ENCODE measurements around the gene C3orf20. TPM values are rescaled to one million over a fixed set of nuclear protein-coding genes. Genes with fewer than 3 reads are reported as not detected.

C3orf20 gene
- total RNA-seq, 1 experiment from 2014 or later: 0.28 TPM

DNA sequence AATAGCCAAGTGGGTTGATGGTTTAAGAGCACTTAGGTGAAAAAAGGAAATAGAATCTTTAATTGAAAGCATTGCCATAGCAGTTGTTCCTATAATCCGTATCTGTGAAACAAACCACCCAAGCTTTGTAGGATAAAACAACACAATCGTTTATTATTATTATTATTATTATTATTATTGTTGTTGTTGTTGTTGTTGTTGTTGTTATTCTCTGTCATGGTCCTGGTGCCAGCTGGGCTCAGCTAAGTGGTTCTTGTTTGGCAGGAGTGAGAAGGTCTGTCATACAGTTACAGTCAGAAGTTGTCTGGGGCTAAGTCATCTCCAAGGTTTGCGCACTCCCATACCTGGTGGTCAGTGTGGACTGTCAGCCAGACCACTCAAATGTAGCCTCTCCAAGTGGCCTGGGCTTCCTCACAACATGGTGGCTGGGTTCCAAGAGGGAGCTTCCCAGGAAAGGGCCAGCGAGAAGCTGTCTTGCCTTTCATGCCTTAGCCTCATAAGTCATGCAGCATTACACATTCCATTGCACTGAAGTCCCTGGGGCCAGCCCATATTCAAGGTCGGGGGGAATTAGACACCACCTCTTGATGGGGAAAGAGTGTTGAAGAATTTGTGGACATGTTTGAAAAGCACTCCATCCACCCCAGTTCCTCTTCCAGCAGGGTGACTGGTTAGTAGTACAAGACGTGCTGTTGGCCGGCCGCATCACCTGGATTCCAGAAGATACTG, 89.6 kb downstream of the C3orf20 start:
- Mint-ChIP-seq H3K4me1 (ENCODE audit: low read depth, unreplicated experiment) (no peaks in the 10 kb centered on the region), H3K4me3 (ENCODE audit: low read depth, unreplicated experiment) (no peak overlapping the region), H3K27ac (ENCODE audit: unreplicated experiment) (no peak overlapping the region), H3K9me3 (ENCODE audit: low read depth, unreplicated experiment) (no peaks in the 10 kb centered on the region), H3K27me3 (ENCODE audit: unreplicated experiment) (peaks cover 90% of the 10 kb centered on the region), H3K36me3 (ENCODE audit: insufficient read depth, unreplicated experiment) (no peaks in the 10 kb centered on the region)
- intact Hi-C loops (cut with micrococcal nuclease; ENCODE audit: unreplicated experiment): no loop called here
- TF ChIP-seq, protein P1, sequence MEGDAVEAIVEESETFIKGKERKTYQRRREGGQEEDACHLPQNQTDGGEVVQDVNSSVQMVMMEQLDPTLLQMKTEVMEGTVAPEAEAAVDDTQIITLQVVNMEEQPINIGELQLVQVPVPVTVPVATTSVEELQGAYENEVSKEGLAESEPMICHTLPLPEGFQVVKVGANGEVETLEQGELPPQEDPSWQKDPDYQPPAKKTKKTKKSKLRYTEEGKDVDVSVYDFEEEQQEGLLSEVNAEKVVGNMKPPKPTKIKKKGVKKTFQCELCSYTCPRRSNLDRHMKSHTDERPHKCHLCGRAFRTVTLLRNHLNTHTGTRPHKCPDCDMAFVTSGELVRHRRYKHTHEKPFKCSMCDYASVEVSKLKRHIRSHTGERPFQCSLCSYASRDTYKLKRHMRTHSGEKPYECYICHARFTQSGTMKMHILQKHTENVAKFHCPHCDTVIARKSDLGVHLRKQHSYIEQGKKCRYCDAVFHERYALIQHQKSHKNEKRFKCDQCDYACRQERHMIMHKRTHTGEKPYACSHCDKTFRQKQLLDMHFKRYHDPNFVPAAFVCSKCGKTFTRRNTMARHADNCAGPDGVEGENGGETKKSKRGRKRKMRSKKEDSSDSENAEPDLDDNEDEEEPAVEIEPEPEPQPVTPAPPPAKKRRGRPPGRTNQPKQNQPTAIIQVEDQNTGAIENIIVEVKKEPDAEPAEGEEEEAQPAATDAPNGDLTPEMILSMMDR (IDR thresholded peaks at IDR 0.05; ENCODE audit: unreplicated experiment): no peak
- CTCF ChIA-PET: no interaction called here
- no TSS peak for BruUV-seq (replicated peaks)
- no peak for DNase-seq

DNA sequence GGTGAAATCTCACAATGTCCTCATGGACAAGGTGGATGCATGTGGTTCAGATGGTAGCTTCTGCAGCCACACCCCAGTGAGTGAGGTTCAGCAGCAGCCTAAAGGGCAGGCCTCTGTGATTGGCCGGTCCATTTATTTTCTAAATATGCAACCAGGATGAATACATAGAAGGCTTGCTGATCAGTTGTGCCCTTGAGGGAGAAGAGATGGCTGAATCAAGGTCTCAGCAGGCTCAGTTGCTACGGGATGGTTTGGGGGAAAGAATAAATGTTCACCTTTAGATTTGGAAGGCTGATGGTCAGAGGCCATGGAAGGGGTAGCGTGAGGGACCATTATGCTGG, 90.1 kb downstream of the C3orf20 start:
- TF ChIP-seq, protein P1 (IDR thresholded peaks at IDR 0.05; ENCODE audit: unreplicated experiment): no peak
- H3K36me3 Mint-ChIP-seq (ENCODE audit: insufficient read depth, unreplicated experiment): no peaks in the 10 kb centered on the region
- H3K4me1 Mint-ChIP-seq (ENCODE audit: low read depth, unreplicated experiment): no peaks in the 10 kb centered on the region
- CTCF ChIA-PET: no interaction called here
- no peak overlapping the region for H3K27ac Mint-ChIP-seq (ENCODE audit: unreplicated experiment)
- no TSS peak for BruUV-seq (replicated peaks)
- H3K9me3 Mint-ChIP-seq (ENCODE audit: low read depth, unreplicated experiment): no peaks in the 10 kb centered on the region
- H3K27me3 Mint-ChIP-seq (ENCODE audit: unreplicated experiment): peaks cover 90% of the 10 kb centered on the region
- no peak overlapping the region for H3K4me3 Mint-ChIP-seq (ENCODE audit: low read depth, unreplicated experiment)
- no peak for DNase-seq
- intact Hi-C loops (cut with micrococcal nuclease; ENCODE audit: unreplicated experiment): no loop called here

DNA sequence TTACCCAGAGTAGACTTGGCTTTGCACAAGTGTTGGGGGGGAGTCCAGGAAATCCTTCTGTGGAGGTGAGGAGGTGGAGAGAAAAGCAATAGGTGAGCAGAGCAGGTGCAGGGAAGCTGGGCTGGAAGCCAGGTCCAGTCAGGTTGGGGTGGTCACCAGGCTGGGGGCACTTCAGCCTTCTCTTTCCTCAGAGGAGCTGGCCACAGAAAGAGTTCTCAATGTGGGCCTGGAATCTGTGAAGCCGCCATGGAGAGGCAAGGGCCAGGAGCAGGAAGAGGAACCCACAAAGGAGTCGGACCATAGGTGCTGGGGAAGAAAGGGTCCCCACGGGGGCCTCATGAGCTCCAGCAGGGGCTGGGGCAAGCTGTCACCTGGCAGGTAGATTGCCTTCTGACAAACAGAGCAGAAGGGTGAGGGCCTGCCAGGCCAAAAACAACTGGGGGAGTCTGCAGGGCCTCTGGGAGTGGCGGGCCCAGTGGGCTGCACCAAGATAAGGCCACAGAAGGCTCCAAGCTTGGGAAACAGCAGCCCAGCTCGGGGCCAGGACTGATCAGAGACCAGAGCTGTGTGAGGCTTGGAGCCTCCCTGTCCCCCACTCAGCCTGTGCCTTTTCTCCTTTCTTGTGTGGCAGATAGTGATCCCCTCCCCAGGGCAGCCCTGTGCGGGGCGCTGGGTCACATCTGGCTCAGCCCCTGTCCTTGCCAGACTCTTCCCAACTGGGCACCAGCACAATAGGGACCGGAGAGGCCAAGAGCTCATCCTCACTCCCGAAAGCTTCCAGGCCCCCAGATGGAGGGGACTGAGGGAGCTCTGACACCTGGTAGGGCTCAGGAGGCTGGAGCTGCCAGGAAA, 90.9 kb downstream of the C3orf20 start:
- Mint-ChIP-seq H3K9me3 (ENCODE audit: low read depth, unreplicated experiment) (no peaks in the 10 kb centered on the region), H3K4me1 (ENCODE audit: low read depth, unreplicated experiment) (no peaks in the 10 kb centered on the region), H3K27me3 (ENCODE audit: unreplicated experiment) (peaks cover 98% of the 10 kb centered on the region), H3K36me3 (ENCODE audit: insufficient read depth, unreplicated experiment) (no peaks in the 10 kb centered on the region), H3K27ac (ENCODE audit: unreplicated experiment) (no peak overlapping the region), H3K4me3 (ENCODE audit: low read depth, unreplicated experiment) (no peak overlapping the region)
- DNase-seq: no peak
- CTCF ChIA-PET: interaction anchor here (1.2 kb wide), 1 partner anchor 16 kb away, joined by 4 read pairs; no protein-coding TSS in a partner anchor
- BruUV-seq (replicated peaks): no TSS peak
- TF ChIP-seq, protein P1 (IDR thresholded peaks at IDR 0.05; ENCODE audit: unreplicated experiment): no peak
- intact Hi-C loops (cut with micrococcal nuclease; ENCODE audit: unreplicated experiment): no loop called here

DNA sequence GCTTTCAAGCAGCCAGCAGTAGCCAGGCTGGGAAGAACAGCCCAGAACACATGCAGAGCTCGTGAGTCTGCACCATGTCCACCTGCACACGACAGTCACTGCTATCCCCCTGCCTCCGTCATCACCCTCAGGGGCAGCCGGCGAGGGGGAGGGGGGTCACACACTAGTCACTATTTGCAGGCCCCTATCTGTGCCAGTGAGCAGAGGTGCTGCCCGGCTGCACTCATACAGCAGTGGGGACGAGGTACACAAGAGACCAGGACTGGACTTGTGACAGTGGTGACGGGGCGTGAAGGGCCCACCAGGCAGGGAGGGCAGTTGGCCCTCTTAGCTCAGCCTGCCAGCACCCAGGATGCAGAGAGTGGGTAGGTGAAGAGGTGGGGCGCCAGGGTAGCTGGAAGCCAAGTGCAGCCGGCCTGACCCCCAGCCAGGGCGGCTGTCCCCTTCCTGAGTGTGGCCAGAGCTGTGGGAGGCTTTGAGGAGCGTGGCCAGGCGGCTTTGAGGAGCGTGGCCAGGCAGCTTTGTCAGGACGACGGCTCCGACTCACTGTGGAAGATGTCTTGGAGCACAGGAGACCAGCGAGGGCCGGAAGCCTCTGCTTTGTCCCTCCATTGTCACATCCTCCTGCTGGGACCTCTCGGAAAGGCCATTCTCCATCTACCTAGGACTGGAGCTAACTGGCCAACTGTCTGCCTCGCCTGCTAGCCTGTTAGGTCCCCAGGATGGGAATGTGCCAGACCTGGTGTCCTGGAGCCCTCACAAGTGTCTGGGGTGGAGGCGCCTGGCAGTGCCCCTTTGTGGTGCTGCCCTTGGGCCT, 91.7 kb downstream of the C3orf20 start:
- Mint-ChIP-seq H3K9me3 (ENCODE audit: low read depth, unreplicated experiment) (no peaks in the 10 kb centered on the region), H3K27me3 (ENCODE audit: unreplicated experiment) (peaks cover 93% of the 10 kb centered on the region), H3K4me1 (ENCODE audit: low read depth, unreplicated experiment) (no peaks in the 10 kb centered on the region), H3K36me3 (ENCODE audit: insufficient read depth, unreplicated experiment) (no peaks in the 10 kb centered on the region), H3K27ac (ENCODE audit: unreplicated experiment) (no peak overlapping the region), H3K4me3 (ENCODE audit: low read depth, unreplicated experiment) (no peak overlapping the region)
- no peak for DNase-seq
- intact Hi-C loops (cut with micrococcal nuclease; ENCODE audit: unreplicated experiment): no loop called here
- TF ChIP-seq, protein P1 (IDR thresholded peaks at IDR 0.05; ENCODE audit: unreplicated experiment): no peak
- CTCF ChIA-PET: interaction anchor here (1.2 kb wide), 1 partner anchor 15 kb away, joined by 4 read pairs; no protein-coding TSS in a partner anchor
- BruUV-seq (replicated peaks): no TSS peak

Data from Calu3 (cell line).